A673 (cell line): ENCODE data around the gene FOXK1. TPM values are rescaled to one million over a fixed set of nuclear protein-coding genes. Genes with fewer than 3 reads are reported as not detected.

Source experiments
- BruUV-seq: library from RNA; stranded (reverse); fragments of 400-500 nt; replicated peaks from 2 replicates; lab custom pipeline; 2021; lab: Mats Ljungman, UMichigan
- CTCF ChIA-PET: fragments of 300-600 bp; sonication (Branson Sonifier 250); formaldehyde crosslinking; loops from one replicate; lab custom pipeline; 2022; ENCODE audit warnings: antibody characterized with exemption; lab: Charles Lee
- POLR2A ChIA-PET: fragments of 300-600 bp; sonication (Branson Sonifier 250); formaldehyde crosslinking; loops from one replicate; lab custom pipeline; 2022; ENCODE audit warnings: antibody characterized with exemption; ENCODE audit not compliant: low non-redundant PET; lab: Charles Lee
- DNase-seq: peaks from one replicate; pipeline ENCODE4 v3.0.0-alpha.2; 2015; ENCODE audit warnings: low spot score
- H3K27ac ChIP-seq: fragments of 200-600 bp; sonication (generic); 2 replicates; pipeline ENCODE4 v1.5.1; 2016; ENCODE audit warnings: mixed run types, low read depth, mild to moderate bottlenecking, mixed read lengths, antibody characterized with exemption, low read length; ENCODE audit not compliant: poor library complexity, severe bottlenecking
- H3K27me3 ChIP-seq: fragments of 200-600 bp; sonication (generic); replicated peaks from 2 replicates; pipeline ENCODE4 v1.6.1; 2017; ENCODE audit warnings: mixed run types, low read depth, mild to moderate bottlenecking, mixed read lengths, antibody characterized with exemption, low read length; ENCODE audit not compliant: insufficient read depth, poor library complexity
- H3K36me3 ChIP-seq: fragments of 200-600 bp; sonication (generic); 2 replicates; pipeline ENCODE4 v1.6.1; 2016; ENCODE audit warnings: mixed run types, mild to moderate bottlenecking, mixed read lengths, antibody characterized with exemption, low read length; ENCODE audit not compliant: insufficient read depth, poor library complexity, severe bottlenecking
- H3K4me1 ChIP-seq: fragments of 200-600 bp; sonication (generic); 2 replicates; pipeline ENCODE4 v1.6.1; 2017; ENCODE audit warnings: mixed run types, mild to moderate bottlenecking, mixed read lengths, antibody characterized with exemption, low read length; ENCODE audit not compliant: insufficient read depth, poor library complexity, severe bottlenecking
- H3K4me3 ChIP-seq: fragments of 200-600 bp; sonication (generic); 2 replicates; pipeline ENCODE4 v1.5.1; 2016; ENCODE audit warnings: low read depth, mixed run types, mild to moderate bottlenecking, mixed read lengths, low read length; ENCODE audit not compliant: poor library complexity, severe bottlenecking
- H3K9me3 ChIP-seq: fragments of 200-600 bp; sonication (generic); 2 replicates; pipeline ENCODE4 v1.6.1; 2016; ENCODE audit warnings: mixed run types, low read depth, mild to moderate bottlenecking, mixed read lengths, antibody characterized with exemption, low read length; ENCODE audit not compliant: poor library complexity, severe bottlenecking
- EZH2 ChIP-seq: fragments of 200-600 bp; sonication (generic); IDR thresholded peaks from 2 replicates; pipeline ENCODE4 v1.6.1; 2017; ENCODE audit warnings: borderline replicate concordance, low read depth, mild to moderate bottlenecking, mixed read lengths, antibody characterized with exemption, low read length; ENCODE audit not compliant: poor library complexity, severe bottlenecking
- intact Hi-C: fragments of 100-400 bp; cut with micrococcal nuclease; formaldehyde crosslinking; loops from one replicate; pipeline ENCODE4 v1.10.0; 2022; ENCODE audit not compliant: unreplicated experiment
- total RNA-seq: library from RNA; stranded (reverse); gene quantifications from 2 replicates; pipeline ENCODE4 v1.2.3, GENCODE V29; 2021
- TF ChIP-seq, protein P1 (sequence below): fragments of 300-800, 200-600 bp; sonication (generic); conservative IDR thresholded peaks from 2 replicates; pipeline ENCODE4 v1.5.1; 2017; ENCODE audit warnings: low read depth, mild to moderate bottlenecking, antibody characterized with exemption, low read length, moderate library complexity, mixed read lengths

Gene FOXK1
- total RNA-seq, 1 experiment from 2014 or later = 43.8 TPM

- Histone ChIP-seq H3K36me3 (peaks cover 11% of the 10 kb centered on the region), H3K9me3 (no peaks in the 10 kb centered on the region), H3K27me3 (no peaks in the 10 kb centered on the region), H3K4me1 (peaks cover 3% of the 10 kb centered on the region), H3K4me3 (no peak overlapping the region), H3K27ac (no peak overlapping the region)
- CTCF ChIA-PET = no interaction called here
- POLR2A ChIA-PET = no interaction called here
- DNase-seq = no peak
- no TSS peak for BruUV-seq
- TF ChIP-seq, protein P1, sequence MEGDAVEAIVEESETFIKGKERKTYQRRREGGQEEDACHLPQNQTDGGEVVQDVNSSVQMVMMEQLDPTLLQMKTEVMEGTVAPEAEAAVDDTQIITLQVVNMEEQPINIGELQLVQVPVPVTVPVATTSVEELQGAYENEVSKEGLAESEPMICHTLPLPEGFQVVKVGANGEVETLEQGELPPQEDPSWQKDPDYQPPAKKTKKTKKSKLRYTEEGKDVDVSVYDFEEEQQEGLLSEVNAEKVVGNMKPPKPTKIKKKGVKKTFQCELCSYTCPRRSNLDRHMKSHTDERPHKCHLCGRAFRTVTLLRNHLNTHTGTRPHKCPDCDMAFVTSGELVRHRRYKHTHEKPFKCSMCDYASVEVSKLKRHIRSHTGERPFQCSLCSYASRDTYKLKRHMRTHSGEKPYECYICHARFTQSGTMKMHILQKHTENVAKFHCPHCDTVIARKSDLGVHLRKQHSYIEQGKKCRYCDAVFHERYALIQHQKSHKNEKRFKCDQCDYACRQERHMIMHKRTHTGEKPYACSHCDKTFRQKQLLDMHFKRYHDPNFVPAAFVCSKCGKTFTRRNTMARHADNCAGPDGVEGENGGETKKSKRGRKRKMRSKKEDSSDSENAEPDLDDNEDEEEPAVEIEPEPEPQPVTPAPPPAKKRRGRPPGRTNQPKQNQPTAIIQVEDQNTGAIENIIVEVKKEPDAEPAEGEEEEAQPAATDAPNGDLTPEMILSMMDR = no peak
- TF ChIP-seq EZH2 = no peak
- intact Hi-C loops = no loop called here
Measured at GRCh38 chr7:4781366-4782069, 99.4 kb downstream of the FOXK1 start.

DNA sequence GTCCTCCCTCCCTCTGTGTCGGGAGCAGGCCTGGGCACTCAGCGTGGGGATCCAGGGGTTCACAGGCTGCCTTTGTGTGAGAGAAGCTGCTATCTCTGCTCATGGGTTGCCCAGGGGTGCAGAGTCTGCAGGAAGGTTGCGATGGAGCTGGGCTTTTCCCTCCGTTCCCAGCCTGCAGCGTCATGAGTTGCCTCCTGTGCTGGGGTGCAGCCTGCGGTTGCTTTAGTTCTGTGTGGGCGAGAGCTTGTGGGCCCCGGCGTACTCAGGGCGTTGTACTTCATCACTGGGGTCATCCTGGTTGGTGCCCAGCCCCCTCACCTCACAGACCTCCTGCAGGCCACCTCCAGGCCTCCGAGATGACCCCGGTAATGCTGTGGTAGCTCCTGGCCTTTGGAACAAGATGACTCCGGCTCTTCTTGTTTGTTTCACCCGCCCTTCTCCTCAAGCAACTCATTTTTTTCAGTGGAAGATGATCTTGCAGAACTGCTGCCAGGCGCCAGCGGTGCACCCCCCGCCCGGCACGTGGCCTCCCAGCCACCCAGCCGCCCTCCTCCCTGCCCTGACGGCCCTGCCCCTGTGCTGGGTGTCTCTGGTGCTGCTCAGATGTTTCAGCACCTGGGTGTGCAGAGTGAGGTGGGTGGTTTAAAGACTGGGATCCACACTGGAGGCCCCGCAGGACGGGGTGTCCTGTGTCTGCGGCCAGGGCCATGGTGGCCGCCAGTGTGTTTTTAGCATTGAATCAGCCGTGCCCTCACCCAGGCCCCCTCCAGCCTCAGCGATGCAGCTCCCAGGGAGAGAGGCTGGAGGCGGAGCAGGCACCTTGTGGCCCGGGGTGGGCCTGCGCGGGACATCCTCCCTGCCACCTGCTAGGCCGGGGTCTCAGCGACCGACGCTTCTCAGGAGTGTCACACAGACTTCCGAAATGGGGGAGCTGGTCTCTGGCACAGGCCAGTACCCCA lies 100.5 kb downstream of the FOXK1 start:
- peaks cover 12% of the 10 kb centered on the region for H3K36me3 ChIP-seq
- intact Hi-C loops = no loop called here
- no TSS peak for BruUV-seq
- ChIA-PET POLR2A (no interaction called here), CTCF (no interaction called here)
- H3K4me1 ChIP-seq = no peaks in the 10 kb centered on the region
- TF ChIP-seq EZH2 = no peak
- TF ChIP-seq, protein P1 = no peak
- no peak overlapping the region for H3K27ac ChIP-seq
- DNase-seq = no peak
- no peaks in the 10 kb centered on the region for H3K9me3 ChIP-seq
- no peak overlapping the region for H3K4me3 ChIP-seq
- no peaks in the 10 kb centered on the region for H3K27me3 ChIP-seq

DNA sequence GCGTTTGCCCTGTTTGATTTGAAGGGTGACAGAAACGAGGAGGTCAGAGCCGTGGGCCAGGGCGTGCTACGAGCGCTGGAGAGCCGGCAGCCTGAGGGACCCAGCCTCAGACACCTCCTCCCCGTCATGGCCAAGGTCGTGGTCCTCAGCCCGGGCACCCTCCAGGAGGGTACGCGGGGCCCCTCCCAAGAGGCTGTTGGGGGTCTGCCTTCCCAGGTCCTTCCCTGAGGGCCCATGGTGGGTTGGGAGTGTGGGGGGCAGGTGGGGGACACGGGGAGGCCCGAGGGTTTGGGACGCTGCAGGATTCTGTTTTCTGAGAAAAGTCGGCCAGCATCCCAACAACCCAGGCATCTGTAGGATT lies 101.2 kb downstream of the FOXK1 start:
- no TSS peak for BruUV-seq
- peaks cover 12% of the 10 kb centered on the region for H3K36me3 ChIP-seq
- CTCF ChIA-PET = no interaction called here
- intact Hi-C loops = no loop called here
- H3K9me3 ChIP-seq = no peaks in the 10 kb centered on the region
- no peak overlapping the region for H3K27ac ChIP-seq
- H3K27me3 ChIP-seq = no peaks in the 10 kb centered on the region
- no peaks in the 10 kb centered on the region for H3K4me1 ChIP-seq
- no peak for DNase-seq
- POLR2A ChIA-PET = no interaction called here
- no peak overlapping the region for H3K4me3 ChIP-seq
- TF ChIP-seq, protein P1 = no peak
- TF ChIP-seq EZH2 = no peak
